HepG2 (cell line): ENCODE results near the gene SCN9A. TPM values are rescaled to one million over a fixed set of nuclear protein-coding genes. Genes with fewer than 3 reads are reported as not detected.

Source experiments
- CENPT ChIP-seq: sonication (generic); formaldehyde crosslinking; IDR thresholded peaks from 2 replicates; pipeline ENCODE4 v1.8.0; 2022; ENCODE audit warnings: low read depth, mild to moderate bottlenecking, moderate library complexity, missing genetic modification reagents
- FOXP1 ChIP-seq, 2 experiments: fragments of 450-650 bp in 1 of 2; IDR thresholded peaks; 2 replicates each; pipeline ENCODE4 v1.6.1; 2017 to 2018; ENCODE audit warnings: antibody characterized with exemption in 1 of 2
- HNRNPUL1 ChIP-seq: fragments of 200-400 bp; formaldehyde crosslinking; IDR thresholded peaks from 2 replicates; pipeline ENCODE4 v1.6.1; 2017; ENCODE audit warnings: low read depth, mild to moderate bottlenecking, low read length, moderate library complexity
- ISX ChIP-seq: sonication (generic); formaldehyde crosslinking; conservative IDR thresholded peaks from 2 replicates; pipeline ENCODE4 v1.5.0; 2020; ENCODE audit warnings: missing genetic modification reagents
- KAT7 ChIP-seq: IDR thresholded peaks from 2 replicates; pipeline ENCODE4 v1.6.1; 2018; ENCODE audit warnings: borderline replicate concordance, missing compliant biosample characterization
- KLF9 ChIP-seq: IDR thresholded peaks from 2 replicates; pipeline ENCODE4 v1.6.1; 2016; ENCODE audit warnings: low read depth
- NFE2L2 ChIP-seq: fragments of 150-350 bp; IDR thresholded peaks from 2 replicates; pipeline ENCODE4 v1.6.1; 2014; ENCODE audit warnings: low read length
- NR2F1 ChIP-seq, 2 experiments: fragments of 450-650 bp in 1 of 2; formaldehyde crosslinking in 1 of 2; IDR thresholded peaks; 2 replicates each; pipeline versions ENCODE4 v1.5.0 to v1.6.1; 2016 to 2020; ENCODE audit warnings: mild to moderate bottlenecking in 1 of 2, missing compliant biosample characterization in 1 of 2, missing genetic modification reagents in 1 of 2, moderate library complexity in 1 of 2
- PAWR ChIP-seq: sonication (generic); formaldehyde crosslinking; IDR thresholded peaks from 2 replicates; pipeline ENCODE4 v1.4.0; 2020; ENCODE audit warnings: missing genetic modification reagents, mild to moderate bottlenecking, borderline replicate concordance
- RFXAP ChIP-seq: sonication (generic); formaldehyde crosslinking; IDR thresholded peaks from 2 replicates; pipeline ENCODE4 v1.4.0; 2020; ENCODE audit warnings: missing genetic modification reagents, borderline replicate concordance
- SIX4 ChIP-seq: sonication (generic); formaldehyde crosslinking; IDR thresholded peaks from 2 replicates; pipeline ENCODE4 v1.4.0; 2020; ENCODE audit warnings: missing genetic modification reagents
- SKI ChIP-seq: fragments of 450-650 bp; IDR thresholded peaks from one replicate; pipeline ENCODE4 v1.6.1; 2018; ENCODE audit warnings: mild to moderate bottlenecking; ENCODE audit not compliant: partially characterized antibody
- ZNF431 ChIP-seq: sonication (generic); formaldehyde crosslinking; IDR thresholded peaks from 2 replicates; pipeline ENCODE4 v1.9.0; 2022; ENCODE audit warnings: missing genetic modification reagents, low read depth, mild to moderate bottlenecking, borderline replicate concordance
- ZNF549 ChIP-seq: sonication (generic); formaldehyde crosslinking; IDR thresholded peaks from 2 replicates; pipeline ENCODE4 v1.5.0; 2020; ENCODE audit warnings: missing genetic modification reagents
- ZNF556 ChIP-seq: sonication (generic); formaldehyde crosslinking; IDR thresholded peaks from 2 replicates; pipeline ENCODE4 v1.4.0; 2020; ENCODE audit warnings: mild to moderate bottlenecking, missing genetic modification reagents, borderline replicate concordance
- ZNF563 ChIP-seq: sonication (generic); formaldehyde crosslinking; IDR thresholded peaks from 2 replicates; pipeline ENCODE4 v1.8.0; 2022; ENCODE audit warnings: mild to moderate bottlenecking, moderate library complexity, missing genetic modification reagents
- ZNF839 ChIP-seq: sonication (generic); formaldehyde crosslinking; IDR thresholded peaks from 2 replicates; pipeline ENCODE4 v1.4.0; 2020; ENCODE audit warnings: missing genetic modification reagents, mild to moderate bottlenecking, borderline replicate concordance
- polyA plus RNA-seq, 8 experiments: library from polyadenylated mRNA; depleted of rRNA in 3 of 8; stranded (reverse) in 7 of 8; unstranded in 1 of 8; fragments of >200 nt; fragmentation: Illumina TruSeq in 4 of 8; extraction: Trizol in 4 of 8; gene quantifications; 2 replicates each; pipeline versions ENCODE4 v1.2.1 to v1.2.3, GENCODE V29; 2011 to 2016; ENCODE audit warnings: low read depth in 4 of 8, missing spikeins in 1 of 8, mixed read lengths in 1 of 8; ENCODE audit not compliant: insufficient read depth in 1 of 8
- total RNA-seq, 5 experiments: library from RNA; depleted of rRNA; stranded (reverse); fragments of >200 nt; fragmentation: Illumina TruSeq; extraction: Trizol; gene quantifications; 2 replicates each; pipeline ENCODE4 v1.2.3, GENCODE V29; 2016; ENCODE audit warnings: low read depth in 1 of 5
- TF ChIP-seq, protein P1 (sequence below): sonication (generic); formaldehyde crosslinking; IDR thresholded peaks from 2 replicates; pipeline ENCODE4 v1.4.0; 2020; ENCODE audit warnings: missing genetic modification reagents
- TF ChIP-seq, protein P2 (sequence below): sonication (generic); formaldehyde crosslinking; IDR thresholded peaks from 2 replicates; pipeline ENCODE4 v1.4.0; 2020; ENCODE audit warnings: missing genetic modification reagents, borderline replicate concordance
- TF ChIP-seq, protein P3 (sequence below): sonication (generic); formaldehyde crosslinking; IDR thresholded peaks from 2 replicates; pipeline ENCODE4 v1.4.0; 2020; ENCODE audit warnings: missing genetic modification reagents

SCN9A gene
- total and polyA plus RNA-seq, 2 of the 13 experiments (the other 11 are each of a cell fraction or from before 2014, with no cell fraction given), result 15.3 to 24.3 TPM

DNA sequence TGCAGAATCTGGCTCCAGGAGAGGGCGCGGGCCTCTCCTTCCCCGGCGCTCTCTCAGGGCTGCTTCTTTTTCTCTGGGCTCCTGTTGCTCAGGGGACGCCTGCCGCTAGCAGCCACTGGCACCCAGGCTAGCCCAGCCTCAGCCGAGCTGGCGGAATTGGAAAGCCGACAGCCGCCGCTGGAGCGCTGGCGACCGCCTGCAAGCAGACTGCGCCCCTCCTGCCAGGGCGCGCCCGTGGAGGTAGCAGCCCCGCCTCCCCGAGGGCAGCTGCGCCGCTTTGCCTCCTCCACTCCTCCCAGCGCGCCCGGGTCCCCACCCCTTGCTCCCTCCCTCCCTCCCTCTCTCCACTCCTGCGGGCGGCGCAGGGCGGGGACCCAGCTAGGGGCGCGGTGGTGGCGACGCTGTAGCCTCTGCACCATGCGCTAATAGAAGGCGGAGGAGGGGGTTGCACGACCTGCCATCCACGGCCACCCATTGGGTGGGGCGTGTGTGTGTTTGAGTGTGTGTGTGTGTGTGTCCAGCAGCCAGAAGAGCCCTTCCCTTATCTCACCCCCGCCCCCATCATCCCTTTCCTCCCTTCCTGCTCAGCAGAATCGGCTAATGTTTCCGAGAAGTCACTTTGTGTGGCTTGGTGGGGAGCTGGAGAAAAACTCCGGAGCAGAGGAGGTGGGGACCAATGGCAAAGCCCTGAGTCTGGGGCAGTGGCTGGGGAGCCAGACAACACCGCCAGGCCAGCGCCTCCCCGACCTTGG, at the start of gene SCN9A (continued):
- TF ChIP-seq, protein P1, sequence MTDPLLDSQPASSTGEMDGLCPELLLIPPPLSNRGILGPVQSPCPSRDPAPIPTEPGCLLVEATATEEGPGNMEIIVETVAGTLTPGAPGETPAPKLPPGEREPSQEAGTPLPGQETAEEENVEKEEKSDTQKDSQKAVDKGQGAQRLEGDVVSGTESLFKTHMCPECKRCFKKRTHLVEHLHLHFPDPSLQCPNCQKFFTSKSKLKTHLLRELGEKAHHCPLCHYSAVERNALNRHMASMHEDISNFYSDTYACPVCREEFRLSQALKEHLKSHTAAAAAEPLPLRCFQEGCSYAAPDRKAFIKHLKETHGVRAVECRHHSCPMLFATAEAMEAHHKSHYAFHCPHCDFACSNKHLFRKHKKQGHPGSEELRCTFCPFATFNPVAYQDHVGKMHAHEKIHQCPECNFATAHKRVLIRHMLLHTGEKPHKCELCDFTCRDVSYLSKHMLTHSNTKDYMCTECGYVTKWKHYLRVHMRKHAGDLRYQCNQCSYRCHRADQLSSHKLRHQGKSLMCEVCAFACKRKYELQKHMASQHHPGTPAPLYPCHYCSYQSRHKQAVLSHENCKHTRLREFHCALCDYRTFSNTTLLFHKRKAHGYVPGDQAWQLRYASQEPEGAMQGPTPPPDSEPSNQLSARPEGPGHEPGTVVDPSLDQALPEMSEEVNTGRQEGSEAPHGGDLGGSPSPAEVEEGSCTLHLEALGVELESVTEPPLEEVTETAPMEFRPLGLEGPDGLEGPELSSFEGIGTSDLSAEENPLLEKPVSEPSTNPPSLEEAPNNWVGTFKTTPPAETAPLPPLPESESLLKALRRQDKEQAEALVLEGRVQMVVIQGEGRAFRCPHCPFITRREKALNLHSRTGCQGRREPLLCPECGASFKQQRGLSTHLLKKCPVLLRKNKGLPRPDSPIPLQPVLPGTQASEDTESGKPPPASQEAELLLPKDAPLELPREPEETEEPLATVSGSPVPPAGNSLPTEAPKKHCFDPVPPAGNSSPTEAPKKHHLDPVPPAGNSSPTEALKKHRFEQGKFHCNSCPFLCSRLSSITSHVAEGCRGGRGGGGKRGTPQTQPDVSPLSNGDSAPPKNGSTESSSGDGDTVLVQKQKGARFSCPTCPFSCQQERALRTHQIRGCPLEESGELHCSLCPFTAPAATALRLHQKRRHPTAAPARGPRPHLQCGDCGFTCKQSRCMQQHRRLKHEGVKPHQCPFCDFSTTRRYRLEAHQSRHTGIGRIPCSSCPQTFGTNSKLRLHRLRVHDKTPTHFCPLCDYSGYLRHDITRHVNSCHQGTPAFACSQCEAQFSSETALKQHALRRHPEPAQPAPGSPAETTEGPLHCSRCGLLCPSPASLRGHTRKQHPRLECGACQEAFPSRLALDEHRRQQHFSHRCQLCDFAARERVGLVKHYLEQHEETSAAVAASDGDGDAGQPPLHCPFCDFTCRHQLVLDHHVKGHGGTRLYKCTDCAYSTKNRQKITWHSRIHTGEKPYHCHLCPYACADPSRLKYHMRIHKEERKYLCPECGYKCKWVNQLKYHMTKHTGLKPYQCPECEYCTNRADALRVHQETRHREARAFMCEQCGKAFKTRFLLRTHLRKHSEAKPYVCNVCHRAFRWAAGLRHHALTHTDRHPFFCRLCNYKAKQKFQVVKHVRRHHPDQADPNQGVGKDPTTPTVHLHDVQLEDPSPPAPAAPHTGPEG (CRISPR knock-in tag), result no peak
- TF ChIP-seq, protein P2, sequence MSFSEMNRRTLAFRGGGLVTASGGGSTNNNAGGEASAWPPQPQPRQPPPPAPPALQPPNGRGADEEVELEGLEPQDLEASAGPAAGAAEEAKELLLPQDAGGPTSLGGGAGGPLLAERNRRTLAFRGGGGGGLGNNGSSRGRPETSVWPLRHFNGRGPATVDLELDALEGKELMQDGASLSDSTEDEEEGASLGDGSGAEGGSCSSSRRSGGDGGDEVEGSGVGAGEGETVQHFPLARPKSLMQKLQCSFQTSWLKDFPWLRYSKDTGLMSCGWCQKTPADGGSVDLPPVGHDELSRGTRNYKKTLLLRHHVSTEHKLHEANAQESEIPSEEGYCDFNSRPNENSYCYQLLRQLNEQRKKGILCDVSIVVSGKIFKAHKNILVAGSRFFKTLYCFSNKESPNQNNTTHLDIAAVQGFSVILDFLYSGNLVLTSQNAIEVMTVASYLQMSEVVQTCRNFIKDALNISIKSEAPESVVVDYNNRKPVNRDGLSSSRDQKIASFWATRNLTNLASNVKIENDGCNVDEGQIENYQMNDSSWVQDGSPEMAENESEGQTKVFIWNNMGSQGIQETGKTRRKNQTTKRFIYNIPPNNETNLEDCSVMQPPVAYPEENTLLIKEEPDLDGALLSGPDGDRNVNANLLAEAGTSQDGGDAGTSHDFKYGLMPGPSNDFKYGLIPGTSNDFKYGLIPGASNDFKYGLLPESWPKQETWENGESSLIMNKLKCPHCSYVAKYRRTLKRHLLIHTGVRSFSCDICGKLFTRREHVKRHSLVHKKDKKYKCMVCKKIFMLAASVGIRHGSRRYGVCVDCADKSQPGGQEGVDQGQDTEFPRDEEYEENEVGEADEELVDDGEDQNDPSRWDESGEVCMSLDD (CRISPR knock-in tag), result no peak
- TF ChIP-seq KLF9 (CRISPR knock-in tag) (0 out of 2 replicates have a peak, but pooled peaks have one; percentile 10), SIX4 (CRISPR knock-in tag) (no peak; the same call in 1 of the 2 replicates), PAWR (CRISPR knock-in tag) (no peak), SKI (peak; percentile 37), NFE2L2 (no peak), ZNF839 (CRISPR knock-in tag) (peak; percentile 27; the same call in 1 of the 2 replicates), NR2F1 (CRISPR knock-in tag; IDR thresholded peaks at IDR 0.05) (no peak), ZNF556 (CRISPR knock-in tag) (peak; percentile 45; the same call in 1 of the 2 replicates), HNRNPUL1 (no peak), ZNF563 (CRISPR knock-in tag) (peak; percentile 63; the same call in 1 of the 2 replicates), ZNF549 (CRISPR knock-in tag) (no peak), FOXP1 (IDR thresholded peaks at IDR 0.05) (no peak), FOXP1 (CRISPR knock-in tag; IDR thresholded peaks at IDR 0.05) (peak; percentile 34; the same call in 1 of the 2 replicates), ZNF431 (CRISPR knock-in tag) (no peak), KAT7 (CRISPR knock-in tag) (peak; percentile 98), CENPT (CRISPR knock-in tag) (0 out of 2 replicates have a peak, but pooled peaks have one; percentile 25), RFXAP (CRISPR knock-in tag) (no peak), ISX (no peak)
- TF ChIP-seq, protein P3, sequence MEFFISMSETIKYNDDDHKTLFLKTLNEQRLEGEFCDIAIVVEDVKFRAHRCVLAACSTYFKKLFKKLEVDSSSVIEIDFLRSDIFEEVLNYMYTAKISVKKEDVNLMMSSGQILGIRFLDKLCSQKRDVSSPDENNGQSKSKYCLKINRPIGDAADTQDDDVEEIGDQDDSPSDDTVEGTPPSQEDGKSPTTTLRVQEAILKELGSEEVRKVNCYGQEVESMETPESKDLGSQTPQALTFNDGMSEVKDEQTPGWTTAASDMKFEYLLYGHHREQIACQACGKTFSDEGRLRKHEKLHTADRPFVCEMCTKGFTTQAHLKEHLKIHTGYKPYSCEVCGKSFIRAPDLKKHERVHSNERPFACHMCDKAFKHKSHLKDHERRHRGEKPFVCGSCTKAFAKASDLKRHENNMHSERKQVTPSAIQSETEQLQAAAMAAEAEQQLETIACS (CRISPR knock-in tag), result no peak
